Fibroblast of lung (primary cell): ENCODE measurements around the gene DLG5. TPM values are rescaled to one million over a fixed set of nuclear protein-coding genes. Genes with fewer than 3 reads are reported as not detected.
A peak's percentile ranks its signal among the peaks of the same experiment; 100 is the strongest.

Experiments
- DNase-seq, 2 donors: peaks; one replicate each; pipeline versions ENCODE4 v3.0.0 to v3.0.0-alpha.2; 2010; ENCODE audit warnings: low read depth in 2 of 2
- H2AFZ ChIP-seq: 2 replicates; pipeline ENCODE4 v1.5.1; 2012; ENCODE audit warnings: low read length, control low read depth, inconsistent platforms
- H3K27ac ChIP-seq: 2 replicates; pipeline ENCODE4 v1.5.1; 2011; ENCODE audit warnings: low read length, control low read depth; ENCODE audit not compliant: insufficient read depth
- H3K27me3 ChIP-seq: 2 replicates; pipeline ENCODE4 v1.5.1; 2011; ENCODE audit warnings: mild to moderate bottlenecking, low read length; ENCODE audit not compliant: control insufficient read depth, insufficient read depth
- H3K36me3 ChIP-seq: 2 replicates; pipeline ENCODE4 v1.5.1; 2011; ENCODE audit warnings: low read length; ENCODE audit not compliant: control insufficient read depth, insufficient read depth
- H3K4me1 ChIP-seq: 2 replicates; pipeline ENCODE4 v1.5.1; 2011; ENCODE audit warnings: low read length; ENCODE audit not compliant: control insufficient read depth, insufficient read depth; ENCODE audit errors: extremely low read depth
- H3K4me2 ChIP-seq: 2 replicates; pipeline ENCODE4 v1.5.1; 2011; ENCODE audit warnings: low read length, control low read depth; ENCODE audit not compliant: insufficient read depth; ENCODE audit errors: extremely low read depth
- H3K4me3 ChIP-seq, 4 experiments: fragments of 200-600 bp in 1 of 4; sonication (generic) in 1 of 4; replicated peaks in 1 of 4; 2 replicates each; pipeline ENCODE4 v1.5.1; 2011 to 2016; ENCODE audit warnings: low read length in 4 of 4, low read depth in 3 of 4, mild to moderate bottlenecking in 3 of 4, control low read depth in 2 of 4, inconsistent platforms in 1 of 4, mixed read lengths in 1 of 4; ENCODE audit not compliant: insufficient read depth in 1 of 4; ENCODE audit errors: control extremely low read depth in 1 of 4
- H3K79me2 ChIP-seq: 2 replicates; pipeline ENCODE4 v1.5.1; 2012; ENCODE audit warnings: mild to moderate bottlenecking, low read length, inconsistent platforms; ENCODE audit not compliant: control insufficient read depth, insufficient read depth
- H3K9ac ChIP-seq: 2 replicates; pipeline ENCODE4 v1.5.1; 2011; ENCODE audit warnings: mild to moderate bottlenecking, low read length, control low read depth; ENCODE audit not compliant: insufficient read depth
- H3K9me3 ChIP-seq: 2 replicates; pipeline ENCODE4 v1.5.1; 2012; ENCODE audit warnings: low read depth, low read length; ENCODE audit not compliant: control insufficient read depth, insufficient read depth
- H4K20me1 ChIP-seq: 2 replicates; pipeline ENCODE4 v1.5.1; 2011; ENCODE audit warnings: low read length; ENCODE audit not compliant: control insufficient read depth, insufficient read depth; ENCODE audit errors: extremely low read depth
- CTCF ChIP-seq, 2 donors: IDR thresholded peaks in 1 of 2; conservative IDR thresholded peaks in 1 of 2; 1 replicate in 1 of 2; 2 replicates in 1 of 2; pipeline ENCODE4 v1.5.1; 2011 to 2012; ENCODE audit warnings: low read length in 2 of 2, control low read depth in 1 of 2, inconsistent platforms in 1 of 2, low read depth in 1 of 2, mild to moderate bottlenecking in 1 of 2
- EZH2 ChIP-seq: IDR thresholded peaks from 2 replicates; pipeline ENCODE4 v1.5.1; 2012; ENCODE audit warnings: low read length, control low read depth, mild to moderate bottlenecking; ENCODE audit errors: missing control alignments
- polyA plus RNA-seq, 2 donors: library from polyadenylated mRNA; depleted of rRNA in 1 of 2; stranded (reverse) in 1 of 2; unstranded in 1 of 2; fragments of >200 nt; gene quantifications; 2 replicates each; pipeline ENCODE4 v1.2.1, GENCODE V29; 2011 to 2012; ENCODE audit warnings: missing spikeins in 1 of 2
- total RNA-seq: library from RNA; depleted of rRNA; stranded (reverse); fragments of >200 nt; gene quantifications from 2 replicates; pipeline ENCODE4 v1.2.1, GENCODE V29; 2014

Gene DLG5
- total and polyA plus RNA-seq, 2 donors (not counting 1 experiment from before 2014, with no cell fraction given), result 15.3 to 40.8 TPM

GRCh38 chr10:77788496-77789010, 138.0 kb downstream of the DLG5 start:
- Histone ChIP-seq H3K4me1 (peaks cover 3% of the 10 kb centered on the region), H3K36me3 (peaks cover 5% of the 10 kb centered on the region), H3K4me2 (no peak overlapping the region), H3K79me2 (no peaks in the 10 kb centered on the region), H3K27me3 (no peaks in the 10 kb centered on the region), H4K20me1 (no peaks in the 10 kb centered on the region), H3K9me3 (no peaks in the 10 kb centered on the region), H3K27ac (no peak overlapping the region), H3K4me3 (no peak overlapping the region), H3K9ac (no peak overlapping the region), H2AFZ (no peak overlapping the region)
- DNase-seq, result no peak
- TF ChIP-seq EZH2 (no peak), CTCF (conservative IDR thresholded peaks at IDR 0.05 in 1 of 2, IDR thresholded peaks at IDR 0.05 in 1 of 2; ENCODE audit: low read depth in 1 of 2, low read length in 2 of 2) (no peak)

- no peak overlapping the region for H2AFZ ChIP-seq
- TF ChIP-seq CTCF (conservative IDR thresholded peaks at IDR 0.05 in 1 of 2, IDR thresholded peaks at IDR 0.05 in 1 of 2; ENCODE audit: low read depth in 1 of 2, low read length in 2 of 2) (no peak), EZH2 (no peak)
- H3K4me3 ChIP-seq, result no peak overlapping the region
- no peak overlapping the region for H3K9ac ChIP-seq
- H3K27ac ChIP-seq, result no peak overlapping the region
- peaks cover 3% of the 10 kb centered on the region for H3K4me1 ChIP-seq
- no peaks in the 10 kb centered on the region for H3K79me2 ChIP-seq
- H4K20me1 ChIP-seq, result no peaks in the 10 kb centered on the region
- no peaks in the 10 kb centered on the region for H3K9me3 ChIP-seq
- no peak overlapping the region for H3K4me2 ChIP-seq
- H3K27me3 ChIP-seq, result no peaks in the 10 kb centered on the region
- H3K36me3 ChIP-seq, result peaks cover 9% of the 10 kb centered on the region
- no peak for DNase-seq
These were observed 139.1 kb downstream of the DLG5 start for GRCh38 chr10:77787440-77787839.

GRCh38 chr10:77784856-77785255, 141.7 kb downstream of the DLG5 start:
- no peaks in the 10 kb centered on the region for H3K9me3 ChIP-seq
- no peak overlapping the region for H3K27ac ChIP-seq
- H3K9ac ChIP-seq, result no peak overlapping the region
- H3K27me3 ChIP-seq, result no peaks in the 10 kb centered on the region
- H4K20me1 ChIP-seq, result no peaks in the 10 kb centered on the region
- peak overlapping the region; percentile 10 for H3K4me2 ChIP-seq
- no peak for TF ChIP-seq EZH2
- TF ChIP-seq CTCF (conservative IDR thresholded peaks at IDR 0.05 in 1 of 2, IDR thresholded peaks at IDR 0.05 in 1 of 2; ENCODE audit: low read depth in 1 of 2, low read length in 2 of 2), result no peak
- H3K79me2 ChIP-seq, result no peaks in the 10 kb centered on the region
- peak; percentile 72 to 95 for DNase-seq
- H2AFZ ChIP-seq, result no peak overlapping the region
- H3K4me3 ChIP-seq, result no peak overlapping the region
- H3K36me3 ChIP-seq, result peaks cover 12% of the 10 kb centered on the region
- peaks cover 3% of the 10 kb centered on the region for H3K4me1 ChIP-seq
